Right lobe of liver (tissue), 6 donors: Measurements from ENCODE around the gene PRR18. TPM values are rescaled to one million over a fixed set of nuclear protein-coding genes. Genes with fewer than 3 reads are reported as not detected.

Source experiments
- ATAC-seq, 4 donors: fragments of 200-7000 bp; cut with Tn5 transposase; one replicate each; pipeline ENCODE4 v1.9.1; 2020; ENCODE audit warnings: mild to moderate bottlenecking in 4 of 4, moderate library complexity in 4 of 4
- DNase-seq, 3 donors: peaks; one replicate each; pipeline ENCODE4 v3.0.0-alpha.2; 2020
- H3K27ac ChIP-seq, 3 donors: fragments of 200-600 bp; one replicate each; pipeline ENCODE4 v1.8.0; 2022
- H3K27me3 ChIP-seq, 2 donors: fragments of 200-600 bp; one replicate each; pipeline ENCODE4 v1.8.0; 2022
- H3K36me3 ChIP-seq, 4 donors: fragments of 200-600 bp; sonication (generic) in 1 of 4; one replicate each; pipeline versions ENCODE4 v1.5.1 to v1.8.0; 2017 to 2022; ENCODE audit warnings: control low read depth in 1 of 4
- H3K4me1 ChIP-seq, 4 donors: fragments of 200-600 bp; sonication (generic) in 1 of 4; one replicate each; pipeline versions ENCODE4 v1.5.1 to v1.8.0; 2017 to 2022; ENCODE audit warnings: control low read depth in 1 of 4
- H3K4me3 ChIP-seq, 3 donors: fragments of 200-600 bp; one replicate each; pipeline ENCODE4 v1.8.0; 2022
- H3K9me3 ChIP-seq, 4 donors: fragments of 200-600 bp; sonication (generic) in 1 of 4; one replicate each; pipeline versions ENCODE4 v1.5.1 to v1.8.0; 2017 to 2022; ENCODE audit warnings: control low read depth in 1 of 4
- CTCF ChIP-seq, 4 donors: fragments of 200-600 bp in 3 of 4; fragments of 450-650 bp in 1 of 4; IDR thresholded peaks; one replicate each; pipeline versions ENCODE4 v1.5.1 to v1.8.0; 2016 to 2022; ENCODE audit warnings: antibody characterized with exemption in 4 of 4, mild to moderate bottlenecking in 2 of 4
- POLR2A ChIP-seq: fragments of 450-650 bp; IDR thresholded peaks from one replicate; pipeline ENCODE4 v1.6.1; 2017; ENCODE audit warnings: antibody characterized with exemption, mild to moderate bottlenecking
- WGBS: methylation state at CpG from one replicate; pipeline ENCODE4 v1.1.6; 2018; ENCODE audit warnings: low coverage, low lambda C conversion rate; ENCODE audit not compliant: insufficient coverage; ENCODE audit errors: missing lambda C conversion rate; 5-methylcytosine and 5-hydroxymethylcytosine counted together
- intact Hi-C, 2 donors: fragments of 100-400 bp; cut with DNase I; formaldehyde crosslinking; loops; one replicate each; pipeline versions ENCODE4 v1.11.2 to v1.14.1; 2022
- total RNA-seq, 6 experiments: library from RNA; depleted of rRNA in 2 of 6; stranded (reverse); fragments of >200 nt in 2 of 6; fragmentation: NEBNext Ultra II Directional in 3 of 6; extraction: Animal tissue kit (Norgen Biotek cat#: 25700) in 3 of 6; gene quantifications; one replicate each; pipeline versions ENCODE4 v1.1.0 to v1.2.4, GENCODE V29; 2016 to 2023
- donor health status: DM: no; HTN: yes; CAD: no.
- donor health status: DM: no; HTN: no; CAD: no.
- donor health status: DM: no; HTN: no; CAD: no.
- donor health status: DM: no; HTN: yes; CAD: no.
- donor health status: DM: no; HTN: yes; CAD: no.

Gene PRR18
- total RNA-seq, 6 experiments from 2014 or later, result 0.39 to 3.6 (median 1.6) TPM

- DNase-seq (peak in 1 of 3 donors; percentile 60), ATAC-seq (peak; percentile 89 to 96 (median 94))
- no peak for TF ChIP-seq CTCF (IDR thresholded peaks at IDR 0.05)
- TF ChIP-seq POLR2A, result no peak
- intact Hi-C loops, result no loop called here
- H3K27me3 ChIP-seq, result no peaks in the 10 kb centered on the region
- peak overlapping the region in 1 of 3 donors; percentile 37 for H3K27ac ChIP-seq
- H3K4me1 ChIP-seq, result peaks cover 0 to 6% (median 0%) of the 10 kb centered on the region in 4 donors
- WGBS, result 21% methylated on average over 5 of the region's 8 CpGs
- H3K4me3 ChIP-seq, result no peak overlapping the region
- H3K36me3 ChIP-seq, result no peaks in the 10 kb centered on the region
- H3K9me3 ChIP-seq, result no peaks in the 10 kb centered on the region
These were observed 21.3 kb downstream of the PRR18 start for GRCh38 chr6:166286839-166287271.

GRCh38 chr6:166285233-166285632, 23.0 kb downstream of the PRR18 start:
- DNase-seq (no peak), ATAC-seq (no peak)
- Histone ChIP-seq H3K36me3 (no peaks in the 10 kb centered on the region), H3K27me3 (no peaks in the 10 kb centered on the region), H3K4me1 (peaks cover 0 to 6% (median 0%) of the 10 kb centered on the region in 4 donors), H3K9me3 (no peaks in the 10 kb centered on the region), H3K4me3 (no peak overlapping the region), H3K27ac (no peak overlapping the region)
- WGBS, result 87% methylated on average over 6 of the region's 6 CpGs
- TF ChIP-seq POLR2A (no peak), CTCF (IDR thresholded peaks at IDR 0.05) (no peak)
- intact Hi-C loops, result no loop called here

GRCh38 chr6:166284640-166285039, 23.6 kb downstream of the PRR18 start:
- TF ChIP-seq POLR2A (no peak), CTCF (IDR thresholded peaks at IDR 0.05) (no peak)
- H3K36me3 ChIP-seq, result no peaks in the 10 kb centered on the region
- H3K9me3 ChIP-seq, result no peaks in the 10 kb centered on the region
- no peak overlapping the region for H3K27ac ChIP-seq
- DNase-seq (no peak), ATAC-seq (no peak)
- H3K4me3 ChIP-seq, result no peak overlapping the region
- no peaks in the 10 kb centered on the region for H3K27me3 ChIP-seq
- H3K4me1 ChIP-seq, result peaks cover 0 to 6% (median 0%) of the 10 kb centered on the region in 4 donors
- 79% methylated on average over 6 of the region's 6 CpGs for WGBS
- intact Hi-C loops, result no loop called here

- Histone ChIP-seq H3K36me3 (no peaks in the 10 kb centered on the region), H3K4me3 (no peak overlapping the region), H3K9me3 (no peaks in the 10 kb centered on the region), H3K4me1 (peaks cover 0 to 6% (median 0%) of the 10 kb centered on the region in 4 donors), H3K27ac (no peak overlapping the region), H3K27me3 (no peaks in the 10 kb centered on the region)
- no peak for DNase-seq
- 73% methylated on average over 7 of the region's 11 CpGs for WGBS
- intact Hi-C loops, result no loop called here
- ATAC-seq, result no peak
- no peak for TF ChIP-seq CTCF (IDR thresholded peaks at IDR 0.05)
- TF ChIP-seq POLR2A, result no peak
These were observed 25.7 kb downstream of the PRR18 start for GRCh38 chr6:166282394-166283032.
